Breast epithelium (tissue), 4 donors: Measurements from ENCODE around the gene GDPD5. TPM values are rescaled to one million over a fixed set of nuclear protein-coding genes. Genes with fewer than 3 reads are reported as not detected.

Experiments
- DNase-seq, 2 donors: peaks; one replicate each; pipeline ENCODE4 v3.0.0-alpha.2; 2019; ENCODE audit warnings: low spot score in 2 of 2
- H3K27ac ChIP-seq, 2 donors: fragments of 200-600 bp; sonication (generic) in 1 of 2; one replicate each; pipeline ENCODE4 v1.5.1; 2016 to 2019; ENCODE audit warnings: mild to moderate bottlenecking in 1 of 2
- H3K27me3 ChIP-seq, 2 donors: fragments of 200-600 bp; sonication (generic) in 1 of 2; one replicate each; pipeline versions ENCODE4 v1.5.1 to v1.6.0; 2017 to 2019; ENCODE audit warnings: control low read depth in 1 of 2, mild to moderate bottlenecking in 1 of 2
- H3K36me3 ChIP-seq: fragments of 200-600 bp; one replicate; pipeline ENCODE4 v1.5.1; 2019
- H3K4me1 ChIP-seq, 2 donors: fragments of 200-600 bp; sonication (generic); one replicate each; pipeline ENCODE4 v1.5.1; 2016 to 2019; ENCODE audit warnings: control low read depth in 1 of 2
- H3K4me3 ChIP-seq, 3 donors: fragments of 200-600 bp; sonication (generic); 1 replicate in 2 of 3; 2 replicates in 1 of 3; pipeline ENCODE4 v1.5.1; 2016 to 2019; ENCODE audit warnings: mild to moderate bottlenecking in 3 of 3, moderate library complexity in 2 of 3
- H3K9me3 ChIP-seq, 2 donors: fragments of 200-600 bp; sonication (generic) in 1 of 2; one replicate each; pipeline ENCODE4 v1.5.1; 2016 to 2019; ENCODE audit warnings: control low read depth in 1 of 2
- CTCF ChIP-seq, 3 donors: fragments of 450-650 bp; IDR thresholded peaks; one replicate each; pipeline ENCODE4 v1.5.1; 2016 to 2017; ENCODE audit warnings: antibody characterized with exemption in 3 of 3, mild to moderate bottlenecking in 3 of 3, moderate library complexity in 3 of 3
- POLR2A ChIP-seq: fragments of 450-650 bp; IDR thresholded peaks from one replicate; pipeline ENCODE4 v1.6.1; 2016; ENCODE audit warnings: antibody characterized with exemption, mild to moderate bottlenecking, moderate library complexity
- POLR2AphosphoS5 ChIP-seq, 3 donors: sonication (generic); formaldehyde crosslinking; IDR thresholded peaks; one replicate each; pipeline ENCODE4 v1.6.1; 2017; ENCODE audit warnings: antibody characterized with exemption in 3 of 3
- intact Hi-C: fragments of 100-400 bp; cut with DNase I; formaldehyde crosslinking; loops from one replicate; pipeline ENCODE4 v1.15.1; 2023; ENCODE audit warnings: low total_unique reads
- total RNA-seq, 3 donors: library from RNA; depleted of rRNA; stranded (reverse); fragments of >200 nt; gene quantifications; one replicate each; pipeline ENCODE4 v1.1.0, GENCODE V29; 2016

GDPD5 gene
- total RNA-seq, 3 donors from 2014 or later: 10.5 to 25.9 (median 14.8) TPM

- no peaks in the 10 kb centered on the region for H3K9me3 ChIP-seq
- no peaks in the 10 kb centered on the region for H3K36me3 ChIP-seq
- peak overlapping the region; percentile 99 for H3K27ac ChIP-seq
- H3K4me1 ChIP-seq: peaks cover 19 to 33% of the 10 kb centered on the region in 2 donors
- H3K4me3 ChIP-seq: peak overlapping the region in 2 of 3 donors; percentile 16 to 51
- intact Hi-C loops: no loop called here
- TF ChIP-seq CTCF (IDR thresholded peaks at IDR 0.05): no peak
- TF ChIP-seq POLR2AphosphoS5 (IDR thresholded peaks at IDR 0.05): no peak
- H3K27me3 ChIP-seq: no peaks in the 10 kb centered on the region
- no peak for DNase-seq
These were observed 33.5 kb upstream of the GDPD5 start for GRCh38 chr11:75558939-75559843.

- H3K9me3 ChIP-seq: no peaks in the 10 kb centered on the region
- no peaks in the 10 kb centered on the region for H3K27me3 ChIP-seq
- peak in 1 of 2 donors; percentile 58 for DNase-seq
- no peaks in the 10 kb centered on the region for H3K36me3 ChIP-seq
- TF ChIP-seq CTCF (IDR thresholded peaks at IDR 0.05) (no peak), POLR2AphosphoS5 (IDR thresholded peaks at IDR 0.05) (no peak), POLR2A (no peak)
- peak overlapping the region in 2 of 3 donors; percentile 1 to 51 for H3K4me3 ChIP-seq
- intact Hi-C loops: no loop called here
- H3K27ac ChIP-seq: peak overlapping the region; percentile 99
- peaks cover 14 to 24% of the 10 kb centered on the region in 2 donors for H3K4me1 ChIP-seq
These were observed 32.1 kb upstream of the GDPD5 start for GRCh38 chr11:75557666-75558494.

GRCh38 chr11:75556275-75556674 is 30.5 kb upstream of the GDPD5 start:
- no peak for TF ChIP-seq POLR2A
- TF ChIP-seq CTCF (IDR thresholded peaks at IDR 0.05): no peak
- Histone ChIP-seq H3K4me3 (no peak overlapping the region), H3K36me3 (no peaks in the 10 kb centered on the region), H3K9me3 (no peaks in the 10 kb centered on the region), H3K4me1 (peaks cover 14 to 24% of the 10 kb centered on the region in 2 donors), H3K27me3 (no peaks in the 10 kb centered on the region), H3K27ac (peak overlapping the region in 1 of 2 donors; percentile 99)
- intact Hi-C loops: no loop called here
- DNase-seq: no peak

GRCh38 chr11:75555079-75555811 is 29.5 kb upstream of the GDPD5 start:
- Histone ChIP-seq H3K27me3 (no peaks in the 10 kb centered on the region), H3K4me3 (peak overlapping the region in 2 of 3 donors; percentile 23 to 53), H3K27ac (peak overlapping the region; percentile 68 to 90), H3K36me3 (no peaks in the 10 kb centered on the region), H3K4me1 (peaks cover 14 to 24% of the 10 kb centered on the region in 2 donors), H3K9me3 (no peaks in the 10 kb centered on the region)
- DNase-seq: no peak
- intact Hi-C loops: no loop called here
- TF ChIP-seq POLR2A: no peak
- TF ChIP-seq CTCF (IDR thresholded peaks at IDR 0.05): no peak
- no peak for TF ChIP-seq POLR2AphosphoS5 (IDR thresholded peaks at IDR 0.05)
